WTC11 (cell line): ENCODE measurements around the gene DCK. TPM values are rescaled to one million over a fixed set of nuclear protein-coding genes. Genes with fewer than 3 reads are reported as not detected.
A peak's percentile ranks its signal among the peaks of the same experiment; 100 is the strongest.
"Not testable (repeated sequence)": the region's sequence is repeated elsewhere in the genome, so short reads cannot be mapped to it uniquely, and the experiment has no call there.

Experiments
- ATAC-seq: fragments of 200-7000 bp; cut with Tn5 transposase; 2 replicates; pipeline ENCODE4 v1.10.0; 2021; ENCODE audit warnings: mild to moderate bottlenecking, moderate library complexity
- CTCF ChIA-PET: fragments of 300-600 bp; sonication (Branson Sonifier 250); formaldehyde crosslinking; loops from one replicate; lab custom pipeline; 2021; ENCODE audit warnings: antibody characterized with exemption; lab: Charles Lee
- POLR2A ChIA-PET: fragments of 350-600 bp; sonication (Branson Sonifier 250); formaldehyde crosslinking; loops from one replicate; lab custom pipeline; 2021; ENCODE audit warnings: antibody characterized with exemption; lab: Charles Lee
- DNase-seq: peaks from one replicate; pipeline ENCODE4 v3.0.0; 2021; ENCODE audit warnings: low spot score
- H3K27ac Mint-ChIP-seq: 2 replicates; pipeline ENCODE4 v1.8.0; 2021; ENCODE audit warnings: mixed read lengths
- H3K27me3 Mint-ChIP-seq: 2 replicates; pipeline ENCODE4 v1.8.0; 2021; ENCODE audit warnings: low read depth, mild to moderate bottlenecking, moderate library complexity, mixed read lengths
- H3K36me3 Mint-ChIP-seq: 2 replicates; pipeline ENCODE4 v1.8.0; 2021; ENCODE audit warnings: mixed read lengths
- H3K4me1 Mint-ChIP-seq: 2 replicates; pipeline ENCODE4 v1.8.0; 2022; ENCODE audit warnings: mixed read lengths
- H3K4me3 Mint-ChIP-seq: 2 replicates; pipeline ENCODE4 v1.8.0; 2021; ENCODE audit warnings: mild to moderate bottlenecking, moderate library complexity, mixed read lengths
- H3K9me3 Mint-ChIP-seq: 2 replicates; pipeline ENCODE4 v1.8.0; 2021; ENCODE audit warnings: mixed read lengths
- E2F5 ChIP-seq: sonication (generic); formaldehyde crosslinking; IDR thresholded peaks from 2 replicates; pipeline ENCODE4 v1.8.1; 2022; ENCODE audit warnings: mild to moderate bottlenecking, moderate library complexity, missing genetic modification reagents
- EMX1 ChIP-seq: fragments of 250-450 bp; sonication (Bioruptor Pico); IDR thresholded peaks from 2 replicates; pipeline ENCODE4 v1.8.0; 2021; ENCODE audit warnings: mild to moderate bottlenecking
- ESRRA ChIP-seq: sonication (generic); formaldehyde crosslinking; IDR thresholded peaks from 2 replicates; pipeline ENCODE4 v1.8.1; 2022; ENCODE audit warnings: mild to moderate bottlenecking, missing genetic modification reagents, borderline replicate concordance
- FOXJ3 ChIP-seq: sonication (generic); formaldehyde crosslinking; IDR thresholded peaks from 2 replicates; pipeline ENCODE4 v1.9.0; 2021; ENCODE audit warnings: missing genetic modification reagents, mild to moderate bottlenecking, borderline replicate concordance
- MXD4 ChIP-seq: fragments of 250-450 bp; sonication (Bioruptor Pico); IDR thresholded peaks from 2 replicates; pipeline ENCODE4 v1.8.0; 2021; ENCODE audit warnings: mild to moderate bottlenecking, moderate library complexity, borderline replicate concordance
- NFATC4 ChIP-seq: fragments of 250-450 bp; sonication (Bioruptor Pico); IDR thresholded peaks from 2 replicates; pipeline ENCODE4 v1.9.0; 2021; ENCODE audit warnings: mild to moderate bottlenecking
- NFYB ChIP-seq: sonication (generic); formaldehyde crosslinking; conservative IDR thresholded peaks from 2 replicates; pipeline ENCODE4 v1.8.0; 2022; ENCODE audit warnings: low read depth, missing genetic modification reagents
- NR3C1 ChIP-seq: sonication (generic); formaldehyde crosslinking; conservative IDR thresholded peaks from 2 replicates; pipeline ENCODE4 v1.8.1; 2023; ENCODE audit warnings: low read depth, mild to moderate bottlenecking, missing genetic modification reagents
- PRDM15 ChIP-seq: sonication (generic); formaldehyde crosslinking; IDR thresholded peaks from 2 replicates; pipeline ENCODE4 v1.8.0; 2022; ENCODE audit warnings: missing genetic modification reagents
- SMAD3 ChIP-seq: sonication (generic); formaldehyde crosslinking; IDR thresholded peaks from 2 replicates; pipeline ENCODE4 v1.8.0; 2022; ENCODE audit warnings: missing genetic modification reagents, mild to moderate bottlenecking, borderline replicate concordance
- TP53 ChIP-seq: sonication (generic); formaldehyde crosslinking; IDR thresholded peaks from 2 replicates; pipeline ENCODE4 v1.8.1; 2023; ENCODE audit warnings: mild to moderate bottlenecking, missing genetic modification reagents
- USF2 ChIP-seq: sonication (generic); formaldehyde crosslinking; IDR thresholded peaks from 2 replicates; pipeline ENCODE4 v1.8.1; 2023; ENCODE audit warnings: mild to moderate bottlenecking, missing genetic modification reagents, moderate library complexity
- ZMAT4 ChIP-seq: fragments of 250-450 bp; sonication (Bioruptor Pico); IDR thresholded peaks from 2 replicates; pipeline ENCODE4 v1.9.0; 2021; ENCODE audit warnings: mild to moderate bottlenecking
- ZNF121 ChIP-seq: sonication (generic); formaldehyde crosslinking; IDR thresholded peaks from 2 replicates; pipeline ENCODE4 v1.8.0; 2023; ENCODE audit warnings: missing genetic modification reagents
- ZNF138 ChIP-seq: sonication (generic); formaldehyde crosslinking; conservative IDR thresholded peaks from 2 replicates; pipeline ENCODE4 v1.8.1; 2022; ENCODE audit warnings: mild to moderate bottlenecking, moderate library complexity, missing genetic modification reagents
- ZNF512 ChIP-seq: sonication (generic); formaldehyde crosslinking; IDR thresholded peaks from 2 replicates; pipeline ENCODE4 v1.8.1; 2022; ENCODE audit warnings: missing genetic modification reagents, borderline replicate concordance
- total RNA-seq: library from RNA; stranded (reverse); gene quantifications from 3 replicates; pipeline ENCODE4 v1.2.3, GENCODE V29; 2021

DCK gene
- total RNA-seq, 1 experiment from 2014 or later = 15.0 TPM

GRCh38 chr4:71004281-71004851 lies 10.9 kb downstream of the DCK start:
- Mint-ChIP-seq H3K4me3 (peak overlapping the region; percentile 21), H3K27ac (peak overlapping the region; percentile 80), H3K4me1 (peaks cover 44% of the 10 kb centered on the region), H3K36me3 (peaks cover 29% of the 10 kb centered on the region), H3K27me3 (no peaks in the 10 kb centered on the region), H3K9me3 (peaks cover 21% of the 10 kb centered on the region)
- ChIA-PET POLR2A (interaction anchor here (1.6 kb wide), 1 partner anchor 11 kb away, joined by 7 read pairs; the partner anchor contains the start of gene DCK), CTCF (interaction anchor here (0.7 to 1.8 kb wide), 3 partner anchors 9 to 165 kb away, joined by 6 to 8 read pairs (median 8); partner anchors contain the start of genes DCK and GRSF1)
- TF ChIP-seq NFYB (CRISPR knock-in tag) (no peak), USF2 (CRISPR knock-in tag) (no peak), E2F5 (no peak), EMX1 (CRISPR knock-in tag) (no peak), NR3C1 (CRISPR knock-in tag) (no peak), NFATC4 (CRISPR knock-in tag) (no peak), ZNF512 (CRISPR knock-in tag) (no peak), ESRRA (CRISPR knock-in tag) (no peak), TP53 (CRISPR knock-in tag) (no peak), ZNF121 (CRISPR knock-in tag) (no peak), FOXJ3 (CRISPR knock-in tag) (no peak), MXD4 (CRISPR knock-in tag) (no peak), PRDM15 (CRISPR knock-in tag) (no peak), SMAD3 (CRISPR knock-in tag) (no peak), ZNF138 (no peak), ZMAT4 (CRISPR knock-in tag) (no peak)
- DNase-seq (peak; percentile 41), ATAC-seq (peak; percentile 84)

GRCh38 chr4:71005025-71005424 lies 11.6 kb downstream of the DCK start:
- not testable (repeated sequence) for DNase-seq, H3K27me3 Mint-ChIP-seq, H3K27ac Mint-ChIP-seq, H3K4me3 Mint-ChIP-seq
- H3K4me1 Mint-ChIP-seq = peaks cover 50% of the 10 kb centered on the region
- ATAC-seq = peak; percentile 28; the same call in 1 of the 2 replicates
- ChIA-PET CTCF (interaction anchor here (1.6 kb wide), 1 partner anchor 9 kb away, joined by 8 read pairs; no protein-coding TSS in a partner anchor), POLR2A (interaction anchor here (1.6 kb wide), 1 partner anchor 11 kb away, joined by 7 read pairs; the partner anchor contains the start of gene DCK)
- peaks cover 21% of the 10 kb centered on the region for H3K9me3 Mint-ChIP-seq
- peaks cover 22% of the 10 kb centered on the region for H3K36me3 Mint-ChIP-seq
